Measurements from ENCODE around the gene NBPF15. TPM values are rescaled to one million over a fixed set of nuclear protein-coding genes. Genes with fewer than 3 reads are reported as not detected.
"Not testable (repeated sequence)": the region's sequence is repeated elsewhere in the genome, so short reads cannot be mapped to it uniquely, and the experiment has no call there.

The NBPF15 gene, protein sequence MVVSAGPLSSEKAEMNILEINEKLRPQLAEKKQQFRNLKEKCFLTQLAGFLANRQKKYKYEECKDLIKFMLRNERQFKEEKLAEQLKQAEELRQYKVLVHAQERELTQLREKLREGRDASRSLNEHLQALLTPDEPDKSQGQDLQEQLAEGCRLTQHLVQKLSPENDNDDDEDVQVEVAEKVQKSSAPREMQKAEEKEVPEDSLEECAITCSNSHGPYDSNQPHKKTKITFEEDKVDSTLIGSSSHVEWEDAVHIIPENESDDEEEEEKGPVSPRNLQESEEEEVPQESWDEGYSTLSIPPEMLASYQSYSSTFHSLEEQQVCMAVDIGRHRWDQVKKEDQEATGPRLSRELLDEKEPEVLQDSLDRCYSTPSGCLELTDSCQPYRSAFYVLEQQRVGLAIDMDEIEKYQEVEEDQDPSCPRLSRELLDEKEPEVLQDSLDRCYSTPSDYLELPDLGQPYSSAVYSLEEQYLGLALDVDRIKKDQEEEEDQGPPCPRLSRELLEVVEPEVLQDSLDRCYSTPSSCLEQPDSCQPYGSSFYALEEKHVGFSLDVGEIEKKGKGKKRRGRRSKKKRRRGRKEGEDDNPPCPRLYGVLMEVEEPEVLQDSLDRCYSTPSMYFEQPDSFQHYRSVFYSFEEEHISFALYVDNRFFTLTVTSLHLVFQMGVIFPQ
- total RNA-seq (2014; rRNA removed; shearing (Covaris generic); ENCODE audit: low replicate concordance): 16.1 and 24.4 TPM in 2 replicates

GRCh38 chr1:144461136-144461759 is at the start of gene NBPF15:
Gene NBPF15 (minus strand): TSS chr1:144461669. CDS start chr1:144440003, 21,666 bp downstream.
- H3K4me3 ChIP-seq: peak within 1 kb of the TSS; percentile 98
- not testable (repeated sequence) for H3K36me3 ChIP-seq, H3K27me3 ChIP-seq, H3K9me3 ChIP-seq
- peak; percentile 83 for DNase-seq

- not testable (repeated sequence) for DNase-seq, H3K36me3 ChIP-seq, H3K27me3 ChIP-seq, H3K9me3 ChIP-seq, H3K4me3 ChIP-seq
Observed at GRCh38 chr1:144496429-144496828, 35.0 kb upstream of the NBPF15 start.

DNA sequence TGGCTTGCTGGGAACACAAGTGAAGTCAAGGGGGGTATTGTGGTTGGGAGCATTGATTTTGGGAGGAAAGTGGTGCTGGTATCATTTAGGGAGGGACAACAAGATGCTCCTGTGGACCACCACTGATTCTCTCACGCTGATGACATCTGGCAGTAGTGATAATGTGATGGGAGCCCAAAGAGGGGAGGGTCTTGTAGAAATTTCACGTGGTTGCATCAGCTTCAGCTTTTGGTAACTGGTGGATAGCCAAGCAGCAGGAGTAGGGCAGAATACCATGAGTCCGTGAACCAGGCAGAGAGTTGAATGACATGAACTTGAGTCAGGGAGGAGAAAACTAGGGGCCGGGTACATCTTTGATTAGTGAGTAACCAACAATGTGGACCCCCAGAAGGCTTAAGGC is 32.7 kb upstream of the NBPF15 start:
- not testable (repeated sequence) for H3K4me3 ChIP-seq, DNase-seq, H3K27me3 ChIP-seq, H3K9me3 ChIP-seq, H3K36me3 ChIP-seq

DNA sequence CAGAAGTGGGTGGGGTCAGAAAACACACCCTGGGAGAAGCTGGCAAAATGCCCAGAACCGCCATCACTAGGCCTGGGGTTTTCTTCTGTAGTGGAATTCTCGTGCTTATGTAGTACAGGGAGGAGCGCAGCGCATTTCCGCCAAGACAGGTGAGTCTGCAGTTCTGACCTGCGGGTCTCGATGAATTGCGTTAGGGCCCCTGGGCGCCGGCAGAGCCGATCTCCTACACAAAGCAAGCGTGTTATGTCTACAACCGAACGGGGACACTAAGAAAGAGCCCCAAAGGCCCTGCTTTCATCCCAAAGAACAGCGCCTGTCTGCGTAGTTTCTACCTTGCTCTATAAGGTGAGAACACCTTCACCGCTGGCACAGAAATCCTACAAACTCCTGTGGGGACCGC is 28.9 kb upstream of the NBPF15 start:
- not testable (repeated sequence) for H3K9me3 ChIP-seq, H3K4me3 ChIP-seq, H3K27me3 ChIP-seq, DNase-seq, H3K36me3 ChIP-seq

- H3K9me3 ChIP-seq, H3K36me3 ChIP-seq, H3K4me3 ChIP-seq, DNase-seq, H3K27me3 ChIP-seq: not testable (repeated sequence)
Observed at GRCh38 chr1:144487002-144487401, 25.5 kb upstream of the NBPF15 start.

DNA sequence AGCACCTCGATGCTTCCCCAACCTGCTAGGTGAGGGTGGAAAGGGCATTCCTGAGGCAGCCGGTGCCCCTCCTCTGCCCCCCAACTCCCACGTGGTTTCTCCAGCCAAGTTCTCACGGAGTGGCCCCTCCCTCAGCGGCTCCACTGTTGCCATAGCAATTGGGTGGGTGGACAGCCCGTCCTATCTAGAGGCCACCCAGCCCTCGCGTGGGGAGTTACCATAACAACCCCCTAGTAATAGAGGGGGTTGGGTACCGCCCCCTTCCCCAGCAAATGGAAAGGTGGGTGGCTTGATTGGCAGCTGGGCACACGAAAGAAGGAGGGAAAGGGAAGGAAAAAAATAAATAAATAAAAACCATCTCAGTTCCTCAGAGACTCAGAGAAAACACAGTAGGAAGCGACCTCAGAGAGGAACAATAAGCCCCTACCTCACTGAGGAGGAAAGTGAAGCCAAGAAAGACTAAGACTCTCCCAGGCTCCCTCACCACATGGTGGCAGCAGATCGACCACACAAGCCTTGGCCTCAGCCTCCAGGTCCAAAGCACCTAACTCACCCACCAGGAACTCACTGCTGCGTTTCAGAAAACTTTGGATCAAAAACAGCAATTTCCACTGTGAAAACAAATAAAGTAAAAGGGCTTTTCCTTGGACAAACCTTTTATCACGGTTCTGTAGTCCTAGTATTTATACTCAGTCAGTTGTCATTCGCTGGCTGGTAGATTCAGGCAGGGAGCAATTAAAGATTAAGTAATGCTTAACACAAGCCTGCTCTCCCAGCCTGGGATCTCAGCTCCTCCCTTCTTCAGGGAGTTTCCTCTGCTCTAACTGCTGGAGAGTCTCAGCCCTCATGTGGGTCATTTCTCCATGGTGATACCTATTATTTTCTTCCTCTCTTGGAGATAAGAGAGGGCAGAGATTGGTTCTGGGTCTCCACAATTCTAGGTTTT is 23.9 kb upstream of the NBPF15 start:
- H3K9me3 ChIP-seq, H3K36me3 ChIP-seq, H3K27me3 ChIP-seq, H3K4me3 ChIP-seq, DNase-seq: not testable (repeated sequence)

DNA sequence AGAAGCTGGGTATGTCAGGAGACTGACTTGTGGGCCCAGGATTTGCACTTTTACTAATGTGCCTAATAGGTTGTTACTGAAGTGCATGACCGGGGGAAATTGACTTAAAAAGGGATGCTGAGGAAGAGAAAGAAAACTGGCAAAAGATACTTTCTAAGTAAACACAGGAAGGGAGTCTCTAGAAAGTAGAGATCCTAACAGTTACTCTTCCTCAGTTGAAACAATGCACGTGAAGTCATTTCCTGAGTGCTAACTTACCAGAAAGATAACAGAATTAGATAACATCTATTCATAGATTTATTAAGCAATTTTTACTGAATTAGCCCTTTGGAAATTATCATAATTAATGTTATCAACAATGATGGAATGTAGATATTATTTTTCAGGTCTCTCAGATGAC is 12.4 kb upstream of the NBPF15 start:
- not testable (repeated sequence) for H3K9me3 ChIP-seq, H3K4me3 ChIP-seq, DNase-seq, H3K36me3 ChIP-seq, H3K27me3 ChIP-seq

- H3K4me3 ChIP-seq, H3K9me3 ChIP-seq, H3K36me3 ChIP-seq, DNase-seq, H3K27me3 ChIP-seq: not testable (repeated sequence)
Observed at GRCh38 chr1:144471434-144471833, 10.0 kb upstream of the NBPF15 start.

- not testable (repeated sequence) for H3K27me3 ChIP-seq, H3K36me3 ChIP-seq, DNase-seq, H3K9me3 ChIP-seq
- H3K4me3 ChIP-seq: peak overlapping the region; percentile 98
Observed at GRCh38 chr1:144461778-144462177, 309 bp upstream of the NBPF15 start.

GRCh38 chr1:144460686-144461085 is 783 bp downstream of the NBPF15 start:
- not testable (repeated sequence) for H3K27me3 ChIP-seq, H3K36me3 ChIP-seq, H3K9me3 ChIP-seq
- DNase-seq: peak; percentile 63
- H3K4me3 ChIP-seq: peak overlapping the region; percentile 98

- H3K27me3 ChIP-seq: not testable (repeated sequence)
Observed at GRCh38 chr1:144442402-144442801, 19.1 kb downstream of the NBPF15 start.

GRCh38 chr1:144439737-144440136 is 21.7 kb downstream of the NBPF15 start:
- not testable (repeated sequence) for H3K9me3 ChIP-seq, DNase-seq, H3K4me3 ChIP-seq, H3K36me3 ChIP-seq, H3K27me3 ChIP-seq

More at GRCh38 chr1:144442402-144442801, 19.1 kb downstream of the NBPF15 start:
- not testable (repeated sequence) for H3K36me3 ChIP-seq, H3K4me3 ChIP-seq, H3K9me3 ChIP-seq, DNase-seq

DNA sequence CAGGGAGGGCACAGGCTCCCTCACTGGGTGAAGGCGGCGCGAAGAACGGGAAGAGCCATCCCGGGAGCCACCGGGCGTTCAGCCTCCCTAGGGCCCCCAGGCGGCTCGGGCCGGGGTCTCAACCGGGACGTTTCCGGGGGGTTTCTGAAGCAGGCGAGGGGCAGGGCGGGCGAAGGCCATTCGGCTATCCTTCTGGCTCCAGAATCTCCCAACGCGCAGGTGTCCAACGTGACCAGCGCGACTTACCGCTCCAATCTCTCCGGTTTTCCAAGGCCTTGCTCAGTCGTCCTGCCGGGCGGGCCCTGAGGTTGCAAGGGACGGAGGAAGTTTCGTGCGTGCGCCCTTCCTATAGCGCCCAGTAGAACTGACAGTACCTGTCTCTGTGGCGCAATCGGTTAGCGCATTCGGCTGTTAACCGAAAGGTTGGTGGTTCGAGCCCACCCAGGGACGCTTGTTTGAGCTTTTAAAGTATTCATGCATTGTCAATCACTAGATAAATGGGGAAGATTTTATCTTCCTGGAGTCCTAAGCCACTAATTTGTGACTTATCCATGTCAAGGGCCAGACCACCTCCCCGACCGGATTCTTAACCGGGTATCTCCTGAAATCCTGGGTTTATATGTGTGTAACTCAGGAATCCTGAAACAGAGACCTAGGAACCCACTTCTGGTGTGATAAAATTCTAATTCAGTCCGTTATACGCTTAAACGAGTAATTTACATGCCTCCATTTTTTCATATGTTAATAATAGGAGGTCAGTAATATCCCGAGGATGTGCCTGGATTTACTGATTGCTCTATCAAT is 42.4 kb downstream of the NBPF15 start:
- H3K9me3 ChIP-seq, H3K36me3 ChIP-seq, H3K27me3 ChIP-seq: not testable (repeated sequence)
- H3K4me3 ChIP-seq: peak overlapping the region; percentile 66
- DNase-seq: peak; percentile 81

- H3K9me3 ChIP-seq, H3K36me3 ChIP-seq, H3K27me3 ChIP-seq, DNase-seq: not testable (repeated sequence)
- H3K4me3 ChIP-seq: peak overlapping the region; percentile 36
Observed at GRCh38 chr1:144413404-144414118, 47.9 kb downstream of the NBPF15 start.

Data from MG63 (cell line).